ENCODE data around the gene SLC25A1.
"Not testable (repeated sequence)": the region's sequence is repeated elsewhere in the genome, so short reads cannot be mapped to it uniquely, and the experiment has no call there.

SLC25A1 gene

DNA sequence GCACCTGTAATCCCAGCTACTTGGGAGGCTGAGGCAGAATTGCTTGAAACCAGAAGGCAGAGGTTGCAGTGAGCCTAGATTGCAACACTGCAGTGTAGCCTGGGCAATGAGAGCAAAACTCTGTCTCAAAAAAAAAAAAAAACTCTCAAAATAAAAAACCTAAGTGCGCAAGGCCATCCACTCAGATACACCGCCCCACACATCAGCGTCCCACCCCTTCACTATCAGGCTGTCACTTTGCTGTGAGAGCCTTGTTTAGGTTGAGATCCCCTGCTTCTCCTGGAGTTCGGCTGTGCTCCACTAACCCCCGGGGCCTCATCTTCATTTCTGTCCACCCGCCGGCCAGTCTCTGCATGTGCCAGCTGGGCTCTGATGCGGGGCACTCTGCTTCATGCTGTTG lies 12.1 kb downstream of the SLC25A1 start:
- DNase-seq (ENCODE audit: low spot score), result no peak

DNA sequence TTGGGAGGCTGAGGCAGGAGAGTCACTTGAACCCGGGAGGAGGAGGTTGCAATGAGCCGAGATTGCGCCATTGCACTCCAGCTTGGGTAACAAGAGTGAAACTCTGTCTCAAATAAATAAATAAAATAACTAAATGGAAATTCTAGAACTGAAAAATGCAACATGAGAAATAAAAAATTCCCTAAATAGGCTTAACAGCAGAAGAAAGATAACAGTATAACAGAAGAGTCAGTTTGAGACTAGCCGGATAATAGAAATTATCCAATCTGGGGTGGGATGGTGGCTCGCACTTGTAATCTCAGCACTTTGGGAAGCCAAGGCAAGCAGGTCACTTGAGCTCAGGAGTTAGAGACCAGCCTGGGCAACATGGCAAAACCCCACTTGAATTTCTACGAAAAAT lies 14.1 kb downstream of the SLC25A1 start:
- no peak for DNase-seq (ENCODE audit: low spot score)

DNA sequence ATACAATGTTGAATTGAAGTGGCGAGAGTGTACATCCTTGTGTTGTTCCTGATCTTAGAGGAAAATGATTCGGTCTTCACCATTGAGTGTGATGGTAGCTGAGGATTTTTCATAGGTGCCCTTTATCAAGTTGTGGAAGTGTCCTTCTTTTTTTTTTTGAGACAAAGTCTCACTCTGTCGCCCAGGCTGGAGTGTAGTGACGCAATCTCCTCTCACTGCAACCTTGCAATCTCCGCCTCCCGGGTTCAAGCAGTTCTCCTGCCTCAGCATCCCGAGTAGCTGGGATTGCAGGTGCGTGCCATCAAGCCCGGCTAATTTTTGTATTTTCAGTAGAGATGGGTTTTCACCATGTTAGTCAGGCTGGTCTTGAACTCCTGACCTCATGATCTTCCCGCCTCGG lies 19.9 kb downstream of the SLC25A1 start:
- not testable (repeated sequence) for DNase-seq (ENCODE audit: low spot score)

DNA sequence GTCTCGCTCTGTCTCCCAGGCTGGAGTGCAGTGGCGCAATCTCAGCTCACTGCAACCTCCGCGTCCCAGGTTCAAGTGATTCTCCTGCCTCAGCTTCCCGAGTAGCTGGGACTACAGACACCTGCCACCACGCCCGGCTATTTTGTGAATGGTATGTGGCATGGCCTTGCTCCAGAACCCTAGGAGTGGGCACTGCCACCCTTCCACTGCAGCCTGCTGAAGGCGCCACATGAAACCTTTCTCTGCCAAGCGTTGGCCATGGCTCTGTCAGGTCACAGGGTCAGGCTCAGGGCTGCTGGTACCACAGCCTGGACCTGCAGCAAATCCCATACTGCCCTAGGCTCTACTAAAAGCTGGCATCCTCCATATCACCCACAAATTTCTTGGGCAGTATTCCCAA lies 22.4 kb downstream of the SLC25A1 start:
- not testable (repeated sequence) for DNase-seq (ENCODE audit: low spot score)

DNA sequence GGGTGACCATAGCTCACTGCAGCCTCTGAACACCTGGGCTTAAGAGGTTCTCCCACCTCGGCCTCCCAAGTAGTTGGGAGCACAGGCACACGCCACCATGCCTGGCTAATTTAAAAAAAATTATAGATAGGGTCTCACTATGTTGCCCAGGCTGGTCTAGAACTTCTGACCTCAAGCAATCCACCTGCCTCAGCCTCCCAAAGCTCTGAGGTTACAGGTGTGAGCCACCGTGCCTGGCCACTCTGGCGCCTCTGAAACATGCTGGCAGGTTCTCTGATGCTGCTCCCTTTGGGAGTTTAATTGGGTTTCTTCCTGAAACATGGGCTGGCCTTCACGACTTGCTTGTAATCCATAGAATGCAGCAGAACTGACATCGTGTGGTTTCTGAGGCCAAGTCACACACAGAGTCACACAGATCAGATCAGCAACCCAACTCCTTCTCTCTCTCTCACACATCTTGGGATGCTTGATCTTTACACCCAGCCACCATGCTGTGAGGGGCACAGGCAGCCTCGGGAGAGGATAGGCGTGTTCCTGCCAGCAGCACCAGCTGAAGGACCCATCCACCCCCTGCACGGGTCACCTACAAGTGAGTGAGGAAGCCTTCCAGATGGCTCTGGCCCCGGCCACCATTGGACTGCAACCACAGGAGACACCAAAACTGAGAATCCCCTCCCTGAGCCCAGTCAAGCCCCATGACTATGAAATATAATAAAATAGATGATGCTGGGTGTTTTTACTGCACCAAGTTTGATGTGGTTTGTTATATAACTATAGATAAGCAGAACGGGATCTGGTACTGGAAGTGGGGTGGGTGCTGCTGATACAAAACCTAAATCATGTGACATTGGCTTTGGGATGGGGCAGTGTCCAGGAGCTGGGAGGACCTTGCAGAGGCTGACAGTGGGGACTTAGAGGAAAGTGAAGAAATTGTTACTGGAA lies 25.3 kb downstream of the SLC25A1 start:
- DNase-seq (ENCODE audit: low spot score), result no peak

DNA sequence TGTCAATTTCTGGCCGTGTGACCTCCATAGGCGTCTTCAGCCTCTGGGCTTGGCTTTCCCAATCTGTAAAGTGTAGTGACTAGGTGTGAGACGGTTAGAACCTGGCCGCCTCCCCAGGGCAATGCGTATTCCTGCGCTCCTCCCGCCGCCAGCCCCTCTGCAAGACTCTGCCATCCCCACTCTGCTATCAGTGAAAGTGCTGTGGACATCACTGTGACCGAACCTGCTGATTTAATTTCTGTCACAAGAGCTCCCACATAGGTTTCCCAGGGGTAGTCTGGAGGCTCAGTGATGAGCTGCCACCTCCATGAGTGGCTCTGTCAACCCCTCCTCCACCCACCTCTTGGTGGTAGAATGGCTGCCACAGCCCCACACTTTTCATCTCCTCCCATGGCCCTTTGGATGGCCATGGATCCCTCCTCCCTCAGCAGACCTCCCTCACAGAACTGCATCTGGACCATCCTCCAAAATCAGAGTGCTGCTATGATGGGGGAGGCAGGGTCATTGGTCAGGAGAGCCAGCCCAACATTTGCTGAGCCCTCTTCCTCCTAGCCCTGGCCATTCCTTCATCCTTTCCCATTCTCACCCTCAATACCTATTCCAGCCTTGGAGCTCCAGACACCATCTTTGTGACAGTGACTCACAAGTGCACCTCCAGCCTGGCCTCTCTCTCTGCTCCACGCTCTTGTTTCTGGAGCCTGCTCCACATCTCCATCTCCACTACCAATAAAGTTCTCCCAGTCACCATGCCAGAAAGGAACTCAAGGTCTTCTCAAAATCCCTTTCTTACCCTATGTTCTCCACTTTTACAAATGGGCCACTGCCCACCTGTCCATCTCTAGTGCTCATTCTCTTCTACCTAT lies 27.0 kb downstream of the SLC25A1 start:
- DNase-seq (ENCODE audit: low spot score), result no peak

DNA sequence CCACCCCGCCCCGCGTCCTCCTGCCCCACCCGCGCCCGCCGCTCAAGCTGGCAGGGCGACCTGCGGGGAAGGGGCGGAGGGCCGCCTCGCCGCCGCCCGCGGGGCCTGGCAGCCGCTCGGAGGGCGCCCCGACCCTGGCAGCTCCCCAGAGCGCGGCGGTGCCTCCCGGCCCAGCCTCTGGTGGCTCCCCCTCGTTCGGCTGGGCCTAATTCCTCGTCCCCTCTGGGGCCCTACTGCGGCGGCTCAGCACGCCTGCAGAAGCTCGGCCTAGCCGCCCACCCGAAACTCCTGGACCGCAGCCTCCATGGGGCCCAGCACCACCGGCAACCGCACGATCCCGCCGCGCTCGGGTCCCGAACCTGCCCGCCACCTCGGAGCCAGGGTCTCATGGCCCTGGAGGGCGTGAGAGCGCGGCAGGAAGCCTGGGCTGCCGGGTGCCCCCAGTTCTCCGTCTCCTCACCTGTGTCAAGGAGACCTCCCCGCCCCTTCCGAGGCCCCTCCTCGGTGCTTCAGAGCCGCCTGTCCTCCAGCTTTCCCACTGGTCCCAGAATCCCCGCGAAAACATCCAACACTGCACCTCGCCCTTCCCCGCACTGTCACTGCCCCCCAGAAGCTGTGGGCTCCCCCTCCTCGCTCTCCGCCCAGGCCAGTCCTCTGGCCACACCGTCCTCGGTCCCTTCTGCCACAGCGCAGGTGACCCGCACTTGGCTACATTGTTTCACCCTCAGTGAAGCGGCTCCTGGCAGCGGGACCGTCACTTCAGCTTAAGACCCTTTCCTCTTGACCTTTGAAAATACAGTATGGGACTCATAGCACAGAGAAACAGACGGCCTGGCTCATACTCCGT lies 27.8 kb downstream of the SLC25A1 start:
- DNase-seq (ENCODE audit: low spot score), result no peak

DNA sequence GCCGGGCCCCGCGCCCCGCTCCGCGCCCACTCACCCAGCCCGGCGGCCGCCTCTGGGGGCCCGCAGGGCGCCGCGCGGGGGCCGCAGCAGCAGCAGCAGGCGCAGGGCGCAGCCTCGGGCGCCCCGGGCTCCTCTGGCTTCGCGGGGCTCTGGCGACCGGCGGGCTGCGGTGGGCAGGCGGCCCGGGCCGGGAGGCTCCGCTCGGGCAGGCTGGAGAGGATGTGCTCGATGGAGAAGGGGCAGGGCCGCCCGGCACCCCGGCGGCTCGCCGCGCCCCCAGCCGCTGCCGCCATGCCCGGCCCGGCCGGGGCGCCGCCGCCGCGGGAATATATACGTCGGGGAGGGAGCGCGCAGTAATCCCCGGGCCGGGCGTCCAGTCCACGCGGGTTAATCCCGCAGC lies 28.5 kb downstream of the SLC25A1 start, which contains the start of gene GSC2:
Gene GSC2, minus strand, starts transcription at position 302 of the 400 bp plus-strand sequence. Its CDS starts 9 bp downstream, at position 293.
- DNase-seq (ENCODE audit: low spot score), result no peak

DNA sequence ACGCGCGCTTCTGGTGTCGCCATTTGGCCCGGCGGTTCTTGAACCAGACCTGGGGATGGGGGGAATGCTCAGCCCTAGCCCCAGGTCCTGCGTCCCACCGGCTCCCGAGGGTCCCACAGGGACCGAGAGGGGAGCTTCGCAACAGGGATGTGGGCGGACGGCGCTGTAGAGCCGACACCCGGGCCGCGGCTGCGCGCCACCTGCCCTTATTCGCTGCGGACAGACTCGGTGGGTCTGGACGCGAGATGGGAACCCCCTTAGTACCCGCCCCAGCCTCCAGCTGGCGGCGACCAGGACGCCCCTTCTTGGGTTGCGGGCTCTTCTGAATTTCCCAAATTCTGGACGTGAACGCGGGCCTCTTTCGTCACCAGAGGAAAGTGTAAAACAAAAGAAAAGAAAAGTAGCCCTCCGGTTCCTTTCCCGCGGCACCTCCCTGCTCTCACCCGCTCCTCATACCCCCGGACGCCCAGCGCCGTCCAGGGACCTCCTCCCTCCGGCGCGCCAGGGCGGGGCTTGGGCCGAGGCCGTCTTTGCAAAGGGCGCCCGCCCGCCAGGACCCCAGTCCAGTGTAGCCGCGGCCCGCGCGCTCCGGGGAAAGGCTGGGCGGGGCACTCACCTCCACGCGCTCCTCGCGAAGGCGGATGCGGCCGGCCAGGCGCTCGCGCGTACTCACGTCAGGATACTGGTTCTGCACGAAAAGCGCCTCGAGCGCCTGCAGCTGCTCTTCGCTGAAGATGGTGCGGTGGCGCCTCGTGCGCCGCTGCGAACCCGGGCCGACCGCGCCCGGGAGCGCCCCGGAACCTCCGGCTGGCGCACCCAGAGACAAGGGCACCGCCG lies 29.3 kb downstream of the SLC25A1 start:
- DNase-seq (ENCODE audit: low spot score), result no peak

DNA sequence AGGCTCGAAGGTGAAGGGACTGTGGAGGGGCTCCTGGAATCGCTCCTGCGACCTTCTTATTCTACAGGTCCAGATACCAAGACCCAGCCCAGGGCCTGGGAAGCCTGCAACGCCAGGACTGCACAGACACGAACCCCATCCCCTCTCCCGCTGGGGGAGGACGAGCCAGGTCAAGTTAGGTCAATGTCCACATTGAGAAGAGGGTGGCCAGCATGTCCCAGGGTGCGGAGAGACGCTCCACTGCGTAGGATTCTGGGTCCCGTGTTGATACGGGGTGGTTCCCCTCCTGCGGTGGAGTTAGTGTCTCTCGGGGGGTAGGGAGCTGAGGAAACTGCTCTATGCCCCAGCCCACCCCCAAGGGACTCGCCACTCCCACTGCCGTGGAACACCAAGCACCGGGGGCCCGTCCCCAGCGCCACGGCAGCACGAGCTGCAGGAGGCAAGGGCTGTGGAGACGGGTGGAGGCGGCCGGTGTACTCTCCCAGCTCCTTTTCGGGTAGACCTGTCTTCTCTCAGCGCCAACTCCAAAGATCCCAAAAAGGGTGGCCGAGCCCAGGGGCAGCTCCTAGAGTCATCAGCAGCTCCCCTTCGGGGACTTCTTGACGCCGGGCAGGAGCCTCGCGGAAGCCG lies 30.0 kb downstream of the SLC25A1 start:
- DNase-seq (ENCODE audit: low spot score), result no peak

DNA sequence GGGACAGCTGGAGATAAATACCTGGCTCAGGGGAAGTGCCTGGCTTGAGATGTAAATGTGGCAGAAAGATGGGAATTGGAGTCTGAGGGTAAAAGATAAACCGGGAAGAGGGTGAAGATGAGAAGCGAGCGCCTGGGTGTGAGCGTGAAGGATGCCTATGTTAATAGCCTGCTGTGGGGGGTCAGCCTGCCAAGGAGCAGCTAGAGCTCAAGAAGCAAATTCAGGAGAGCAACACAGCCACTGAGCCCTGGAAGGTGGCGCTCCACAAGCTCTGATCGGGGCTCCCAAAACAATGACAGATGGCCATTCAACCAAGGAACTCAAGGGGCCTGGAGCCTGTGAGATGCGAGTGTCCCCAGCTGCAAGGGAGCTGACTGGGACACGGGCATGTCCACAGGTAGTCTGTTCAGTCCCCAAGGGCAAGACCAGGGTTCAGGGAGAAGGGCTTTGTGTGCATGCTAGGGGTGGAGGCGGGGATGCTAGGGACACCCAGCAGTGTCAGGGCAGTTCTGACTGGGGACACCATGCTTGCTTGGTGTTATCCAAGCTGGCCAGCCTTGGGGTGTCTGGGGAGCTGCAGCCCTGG lies 31.2 kb downstream of the SLC25A1 start:
- no peak for DNase-seq (ENCODE audit: low spot score)

DNA sequence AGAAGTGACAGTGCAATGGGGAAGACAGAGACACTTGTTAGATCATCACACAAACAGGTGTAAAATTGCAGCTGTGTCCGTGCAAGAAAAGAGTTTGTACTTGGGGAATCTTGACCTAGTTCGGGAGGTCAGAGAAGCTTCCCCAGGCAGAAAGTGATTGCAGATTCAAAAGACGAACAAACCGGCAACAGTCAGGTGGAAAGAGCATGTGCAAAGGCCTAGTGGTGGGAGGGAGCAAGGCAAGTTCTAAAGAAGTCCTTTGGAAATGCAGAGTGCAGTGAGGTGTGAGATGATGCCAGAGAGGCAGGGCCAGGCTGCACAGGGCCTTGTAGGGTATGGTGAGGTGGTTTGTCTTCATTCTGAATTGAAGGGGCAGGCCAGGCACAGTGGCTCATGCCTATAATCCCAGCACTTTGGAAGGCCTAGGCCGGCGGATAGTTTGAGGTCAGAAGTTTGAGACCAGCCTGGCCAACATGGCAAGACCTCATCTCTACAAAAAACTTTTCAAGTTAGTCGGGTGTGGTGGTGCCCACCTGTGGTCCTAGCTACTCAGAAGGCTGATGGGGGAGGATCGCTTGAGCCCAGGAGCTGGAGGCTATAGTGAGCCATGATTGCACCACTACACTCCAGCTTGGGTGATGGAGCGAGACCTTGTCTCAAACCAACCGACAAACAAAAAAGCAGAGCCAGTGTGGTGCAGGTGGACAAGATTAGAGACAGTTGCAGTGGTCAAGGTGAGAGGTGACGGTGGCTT lies 32.1 kb downstream of the SLC25A1 start:
- no peak for DNase-seq (ENCODE audit: low spot score)

DNA sequence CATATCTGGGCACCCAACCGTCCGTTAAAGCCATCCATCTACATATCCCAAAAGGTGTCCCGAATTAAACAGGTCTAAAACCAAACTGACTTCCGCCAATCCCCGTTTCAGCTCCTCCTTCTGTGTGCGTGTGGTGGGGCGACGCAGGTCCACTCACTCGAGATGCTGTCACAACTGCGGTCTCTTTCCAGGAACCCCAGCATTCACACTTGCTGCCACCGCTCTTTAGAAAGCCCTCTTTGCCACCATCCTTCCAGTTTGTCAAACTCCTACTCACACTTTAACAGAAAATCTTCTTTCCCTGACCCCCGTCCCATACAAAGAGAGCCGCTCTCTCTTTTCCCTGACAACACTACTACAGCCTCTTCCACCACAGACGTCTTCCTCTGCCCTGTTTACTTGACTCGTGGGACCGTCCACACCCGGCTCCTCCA lies 34.6 kb downstream of the SLC25A1 start:
- DNase-seq (ENCODE audit: low spot score), result no peak

DNA sequence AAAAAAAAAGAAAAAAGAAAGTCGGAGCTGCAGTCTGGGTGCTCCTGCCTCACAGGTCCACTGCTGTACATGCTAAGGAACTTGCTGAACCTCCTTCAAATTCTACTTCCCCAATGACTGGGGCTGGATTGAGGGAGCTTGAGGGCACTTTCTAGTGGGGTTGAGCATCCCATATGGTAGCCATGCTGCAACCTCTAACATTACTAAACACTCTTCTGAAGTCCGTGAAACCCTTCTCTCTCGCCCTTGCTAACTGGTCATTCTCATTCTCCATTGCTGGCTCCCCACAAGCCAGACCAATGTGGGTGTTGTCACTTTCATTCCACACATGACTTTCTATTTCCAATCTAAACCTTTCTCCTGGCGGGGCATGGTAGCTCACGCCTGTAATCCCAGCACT lies 35.3 kb downstream of the SLC25A1 start:
- DNase-seq (ENCODE audit: low spot score), result no peak

DNA sequence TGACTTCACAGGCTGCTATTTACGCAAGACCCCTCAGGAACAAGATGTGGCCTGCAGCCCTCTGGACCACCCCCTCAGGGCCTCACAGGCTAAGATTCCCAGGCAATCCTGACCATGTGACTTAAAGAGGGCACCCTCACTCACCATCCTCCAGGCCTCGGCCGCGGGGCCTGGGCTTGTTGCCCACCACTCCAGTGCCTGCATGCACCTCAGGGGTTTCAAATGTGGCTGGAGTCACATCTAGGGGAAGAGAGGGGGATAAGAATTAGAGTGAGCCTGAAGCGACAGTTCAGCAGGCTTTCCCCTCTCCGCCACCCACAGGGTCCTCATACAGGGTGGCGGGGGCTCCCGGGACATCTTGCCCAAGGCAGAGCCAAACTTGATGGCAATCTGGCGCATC lies 36.1 kb downstream of the SLC25A1 start:
- no peak for DNase-seq (ENCODE audit: low spot score)

DNA sequence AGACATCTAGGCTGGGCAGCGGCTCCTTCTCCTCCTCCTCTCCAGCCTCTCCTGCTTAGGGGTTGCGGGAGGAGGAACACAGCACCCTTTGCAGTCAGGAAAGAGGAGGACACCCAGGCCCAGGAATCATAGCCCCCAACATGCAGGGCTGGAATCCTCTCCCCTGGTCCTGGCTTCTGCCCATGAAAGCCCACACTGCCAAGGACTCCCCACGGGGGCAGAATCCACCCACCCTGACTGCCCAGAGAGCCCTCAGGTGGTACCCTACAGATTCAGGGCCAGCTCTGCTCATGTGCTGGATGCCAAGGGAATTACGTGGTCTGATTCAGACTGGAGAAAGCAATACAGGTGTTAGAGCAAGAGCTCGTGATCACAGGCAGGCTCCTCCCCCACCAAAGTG lies 38.6 kb downstream of the SLC25A1 start:
- no peak for DNase-seq (ENCODE audit: low spot score)

DNA sequence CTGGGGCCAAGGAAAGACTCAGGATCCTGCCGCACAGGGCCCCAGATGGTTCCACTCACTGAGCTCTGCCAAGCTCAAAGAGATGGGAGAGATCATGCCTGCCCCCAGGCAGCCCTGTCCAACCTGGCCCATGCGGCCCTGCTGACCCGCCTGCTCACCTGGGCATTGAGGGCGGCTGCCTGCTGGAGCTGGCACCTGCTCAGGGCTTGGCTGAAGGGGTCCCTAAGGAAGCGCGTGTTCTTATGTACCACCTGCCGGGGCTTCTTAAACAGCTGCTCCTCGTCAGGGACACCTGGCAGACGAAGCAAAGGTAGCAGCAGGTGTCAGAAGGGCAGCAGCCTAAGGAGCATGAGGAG lies 39.6 kb downstream of the SLC25A1 start:
- DNase-seq (ENCODE audit: low spot score), result no peak

DNA sequence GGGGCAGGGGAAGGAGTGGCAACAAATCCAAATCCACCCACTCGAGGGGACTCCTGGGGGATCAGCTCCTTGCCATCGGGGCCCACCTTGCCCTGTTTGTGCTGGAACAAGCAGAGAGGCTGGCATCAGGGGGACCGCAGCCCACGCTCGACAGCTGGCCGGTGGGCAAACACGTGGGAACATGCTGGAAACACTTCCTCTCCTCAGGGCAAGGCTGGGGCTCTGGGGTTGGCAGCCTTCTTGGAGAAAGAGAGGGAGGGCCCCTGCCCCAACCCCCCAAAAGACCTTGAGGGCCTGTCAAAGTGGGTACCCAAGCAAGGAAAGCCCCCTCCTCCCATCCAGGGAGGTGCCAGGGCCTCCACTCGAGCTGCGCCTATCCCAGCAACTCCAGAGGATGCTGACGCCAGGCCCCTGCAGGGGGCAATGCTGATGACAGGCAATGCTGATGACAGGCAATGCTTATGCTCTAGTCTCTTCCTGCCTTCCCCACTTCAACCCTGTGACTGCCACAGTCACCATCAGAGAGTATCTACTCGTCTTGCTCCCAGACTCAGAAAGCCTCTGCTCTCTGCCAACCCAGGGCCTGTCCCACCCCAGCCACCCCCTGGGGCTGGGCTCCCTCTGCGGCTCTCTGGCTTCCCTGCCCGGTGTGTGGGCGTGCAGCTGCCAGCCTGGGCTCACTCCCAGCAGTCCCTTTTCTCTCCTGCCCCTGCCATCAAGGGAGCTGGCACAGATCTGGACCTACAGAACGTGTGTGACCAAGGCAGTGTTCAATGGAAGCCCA lies 40.1 kb downstream of the SLC25A1 start:
- no peak for DNase-seq (ENCODE audit: low spot score)
